Stimulated activated CD8-positive, alpha-beta memory T cell treated with anti-CD3 and anti-CD28 coated beads, Interleukin-15, amount 100 ng/mL, for 48 hours (primary cell): ENCODE results near the gene TRIP11.
"Not testable (repeated sequence)": the region's sequence is repeated elsewhere in the genome, so short reads cannot be mapped to it uniquely, and the experiment has no call there.

Experiments used
- DNase-seq, 2 donors: peaks; one replicate each; pipeline ENCODE4 v3.0.0-alpha.2; 2020; ENCODE audit warnings: low read depth in 2 of 2

Gene TRIP11

GRCh38 chr14:92039719-92040430 lies at the start of gene TRIP11:
TRIP11 (minus strand) TSS chr14:92040059; CDS start chr14:92039685, 374 bp downstream.
- peak; percentile 92 for DNase-seq

GRCh38 chr14:92088494-92088893 lies 48.6 kb upstream of the TRIP11 start:
- no peak for DNase-seq

- DNase-seq: no peak
These were observed 34.7 kb upstream of the TRIP11 start for GRCh38 chr14:92074555-92074954.

GRCh38 chr14:92058006-92058917 lies 18.4 kb upstream of the TRIP11 start:
- no peak for DNase-seq

GRCh38 chr14:92049781-92050180 lies 9.9 kb upstream of the TRIP11 start:
- no peak for DNase-seq

GRCh38 chr14:92049221-92049620 lies 9.4 kb upstream of the TRIP11 start:
- DNase-seq: not testable (repeated sequence)

- not testable (repeated sequence) for DNase-seq
These were observed 6.0 kb upstream of the TRIP11 start for GRCh38 chr14:92045904-92046303.

- DNase-seq: not testable (repeated sequence)
These were observed 1.9 kb upstream of the TRIP11 start for GRCh38 chr14:92041766-92042165.

GRCh38 chr14:92041203-92041602 lies 1.3 kb upstream of the TRIP11 start:
- DNase-seq: no peak

- DNase-seq: no peak
These were observed 682 bp upstream of the TRIP11 start for GRCh38 chr14:92040431-92041051.

GRCh38 chr14:92039063-92039718 lies 668 bp downstream of the TRIP11 start:
- no peak for DNase-seq

- no peak for DNase-seq
These were observed 1.9 kb downstream of the TRIP11 start for GRCh38 chr14:92037989-92038388.

- no peak for DNase-seq
These were observed 4.0 kb downstream of the TRIP11 start for GRCh38 chr14:92035890-92036289.

GRCh38 chr14:92033906-92034687 lies 5.8 kb downstream of the TRIP11 start:
- DNase-seq: no peak

GRCh38 chr14:92033433-92033832 lies 6.4 kb downstream of the TRIP11 start:
- DNase-seq: no peak

GRCh38 chr14:92026548-92027190 lies 13.2 kb downstream of the TRIP11 start:
- peak in 1 of 2 donors; percentile 14 for DNase-seq

GRCh38 chr14:92022036-92022435 lies 17.8 kb downstream of the TRIP11 start:
- no peak for DNase-seq

GRCh38 chr14:92021523-92021922 lies 18.3 kb downstream of the TRIP11 start:
- no peak for DNase-seq

GRCh38 chr14:92014040-92014439 lies 25.8 kb downstream of the TRIP11 start:
- DNase-seq: no peak

GRCh38 chr14:92012121-92012748 lies 27.6 kb downstream of the TRIP11 start:
- DNase-seq: no peak
